Measurements from ENCODE around the gene MALT1. TPM values are rescaled to one million over a fixed set of nuclear protein-coding genes. Genes with fewer than 3 reads are reported as not detected.
A peak's percentile ranks its signal among the peaks of the same experiment; 100 is the strongest.

Gene MALT1
- total RNA-seq, 4 donors from 2014 or later: 18.3 to 27.5 (median 22.6) TPM

- H3K27ac ChIP-seq (replicated peaks in 1 of 4): no peak overlapping the region
- no peak for TF ChIP-seq POLR2AphosphoS5 (IDR thresholded peaks at IDR 0.05)
- no peak for TF ChIP-seq EP300 (IDR thresholded peaks at IDR 0.05)
- TF ChIP-seq POLR2A (IDR thresholded peaks at IDR 0.05; ENCODE audit: low read depth): no peak
- TF ChIP-seq CTCF (IDR thresholded peaks at IDR 0.05): no peak
- intact Hi-C loops (cut with DNase I): no loop called here
- no peaks in the 10 kb centered on the region for H3K9me3 ChIP-seq
- WGBS: 86% methylated on average over 14 of the region's 15 CpGs
- H3K4me1 ChIP-seq: peaks cover 8 to 17% (median 13%) of the 10 kb centered on the region in 4 donors
- no peak overlapping the region for H3K4me3 ChIP-seq
- no peaks in the 10 kb centered on the region for H3K36me3 ChIP-seq
- H3K27me3 ChIP-seq: peaks cover 0 to 34% (median 0%) of the 10 kb centered on the region in 4 donors
- DNase-seq (ENCODE audit: extremely low spot score): peak; percentile 78
These were observed 90.9 kb downstream of the MALT1 start for GRCh38 chr18:58761970-58762780.

GRCh38 chr18:58762781-58763171 lies 91.5 kb downstream of the MALT1 start:
- Histone ChIP-seq H3K27ac (replicated peaks in 1 of 4) (no peak overlapping the region), H3K36me3 (no peaks in the 10 kb centered on the region), H3K27me3 (peaks cover 0 to 34% (median 0%) of the 10 kb centered on the region in 4 donors), H3K9me3 (no peaks in the 10 kb centered on the region), H3K4me3 (no peak overlapping the region), H3K4me1 (peaks cover 8 to 17% (median 14%) of the 10 kb centered on the region in 4 donors)
- WGBS: 85% methylated on average over 10 of the region's 10 CpGs
- DNase-seq (ENCODE audit: extremely low spot score): peak; percentile 75
- intact Hi-C loops (cut with DNase I): no loop called here
- no peak for TF ChIP-seq POLR2A (IDR thresholded peaks at IDR 0.05; ENCODE audit: low read depth)
- TF ChIP-seq POLR2AphosphoS5 (IDR thresholded peaks at IDR 0.05): no peak
- TF ChIP-seq EP300 (IDR thresholded peaks at IDR 0.05): no peak
- TF ChIP-seq CTCF (IDR thresholded peaks at IDR 0.05): no peak

GRCh38 chr18:58766164-58766563 lies 94.9 kb downstream of the MALT1 start:
- Histone ChIP-seq H3K4me3 (no peak overlapping the region), H3K27ac (replicated peaks in 1 of 4) (no peak overlapping the region), H3K36me3 (no peaks in the 10 kb centered on the region), H3K9me3 (no peaks in the 10 kb centered on the region), H3K27me3 (peaks cover 0 to 19% (median 3%) of the 10 kb centered on the region in 4 donors), H3K4me1 (peaks cover 18 to 29% (median 24%) of the 10 kb centered on the region in 4 donors)
- no peak for TF ChIP-seq EP300 (IDR thresholded peaks at IDR 0.05)
- TF ChIP-seq POLR2AphosphoS5 (IDR thresholded peaks at IDR 0.05): no peak
- TF ChIP-seq POLR2A (IDR thresholded peaks at IDR 0.05; ENCODE audit: low read depth): no peak
- TF ChIP-seq CTCF (IDR thresholded peaks at IDR 0.05): no peak
- 77% methylated on average over 3 of the region's 3 CpGs for WGBS
- intact Hi-C loops (cut with DNase I): no loop called here
- peak; percentile 14 for DNase-seq (ENCODE audit: extremely low spot score)

GRCh38 chr18:58766946-58767345 lies 95.7 kb downstream of the MALT1 start:
- Histone ChIP-seq H3K27me3 (peaks cover 0 to 19% (median 3%) of the 10 kb centered on the region in 4 donors), H3K27ac (replicated peaks in 1 of 4) (no peak overlapping the region), H3K36me3 (no peaks in the 10 kb centered on the region), H3K4me1 (peaks cover 14 to 26% (median 21%) of the 10 kb centered on the region in 4 donors), H3K4me3 (no peak overlapping the region), H3K9me3 (no peaks in the 10 kb centered on the region)
- TF ChIP-seq POLR2A (IDR thresholded peaks at IDR 0.05; ENCODE audit: low read depth) (no peak), POLR2AphosphoS5 (IDR thresholded peaks at IDR 0.05) (no peak), EP300 (IDR thresholded peaks at IDR 0.05) (no peak), CTCF (IDR thresholded peaks at IDR 0.05) (no peak)
- WGBS: 84% methylated on average over 7 of the region's 7 CpGs
- intact Hi-C loops (cut with DNase I): no loop called here
- no peak for DNase-seq (ENCODE audit: extremely low spot score)

All from esophagus muscularis mucosa (tissue), 4 donors.